A549 (cell line): ENCODE measurements around the gene DUSP2. TPM values are rescaled to one million over a fixed set of nuclear protein-coding genes. Genes with fewer than 3 reads are reported as not detected.

ENCODE experiments used
- ATAC-seq, 2 experiments: fragments of 200-7000 bp in 1 of 2; fragments of >200 bp in 1 of 2; cut with Nextera tagmentation in 1 of 2; cut with Tn5 transposase in 1 of 2; 3 replicates each; pipeline versions ENCODE4 v1.8.0 to v1.9.1; 2018 to 2020; ENCODE audit warnings: mild to moderate bottlenecking in 1 of 2, moderate library complexity in 1 of 2
- CTCF ChIA-PET: fragments of 300-600 bp; sonication (Branson Sonifier 250); formaldehyde crosslinking; extraction: SDS; loops from one replicate; lab custom pipeline; 2021; ENCODE audit warnings: antibody characterized with exemption, inconsistent platforms; lab: Yijun Ruan, JAX
- POLR2A ChIA-PET: fragments of 350-600 bp; formaldehyde crosslinking; extraction: SDS; loops from one replicate; lab custom pipeline; 2021; ENCODE audit warnings: antibody characterized with exemption, inconsistent platforms; lab: Yijun Ruan, JAX
- DNase-seq, 2 experiments: peaks; one replicate each; pipeline versions ENCODE4 v3.0.0 to v3.0.0-alpha.2; 2011 to 2016; ENCODE audit warnings: low read depth in 1 of 2, low spot score in 1 of 2
- FAIRE-seq: peaks from 2 replicates; lab custom pipeline; 2011; peaks lifted over from hg19 to GRCh38; lab: Jason Lieb, UNC
- H3K27ac ChIP-seq, 2 experiments: fragments of >200 bp; sonication (Bioruptor Twin); formaldehyde crosslinking; 3 replicates each; pipeline ENCODE4 v1.5.1; 2016 to 2017
- H3K4me1 ChIP-seq: fragments of >200 bp; sonication (Bioruptor Twin); formaldehyde crosslinking; 3 replicates; pipeline ENCODE4 v1.6.1; 2016
- H3K4me2 ChIP-seq: fragments of >200 bp; sonication (Bioruptor Twin); formaldehyde crosslinking; 3 replicates; pipeline ENCODE4 v1.6.1; 2016
- H3K4me3 ChIP-seq: fragments of >200 bp; sonication (Bioruptor Twin); formaldehyde crosslinking; 3 replicates; pipeline ENCODE4 v1.5.1; 2016
- H3K9me3 ChIP-seq: fragments of >200 bp; sonication (Bioruptor Twin); formaldehyde crosslinking; 3 replicates; pipeline ENCODE4 v1.6.1; 2016
- ATOH8 ChIP-seq: fragments of 250-450 bp; sonication (Bioruptor Pico); IDR thresholded peaks from 2 replicates; pipeline ENCODE4 v1.5.0; 2020; ENCODE audit warnings: low read depth, mild to moderate bottlenecking, moderate library complexity
- CHD2 ChIP-seq: fragments of 150-350 bp; IDR thresholded peaks from 2 replicates; pipeline ENCODE4 v1.6.1; 2014; ENCODE audit warnings: low read length; ENCODE audit not compliant: partially characterized antibody
- EHF ChIP-seq: fragments of 250-450 bp; sonication (Bioruptor Pico); IDR thresholded peaks from 2 replicates; pipeline ENCODE4 v1.5.0; 2020; ENCODE audit warnings: mild to moderate bottlenecking
- ELK1 ChIP-seq: fragments of 150-350 bp; IDR thresholded peaks from 2 replicates; pipeline ENCODE4 v1.6.1; 2014; ENCODE audit warnings: low read depth, mild to moderate bottlenecking, low read length
- ESRRA ChIP-seq: fragments of 150-350 bp; IDR thresholded peaks from 2 replicates; pipeline ENCODE4 v1.6.1; 2014; ENCODE audit warnings: mild to moderate bottlenecking, low read length, borderline replicate concordance
- FOSL2 ChIP-seq, 2 experiments: fragments of 450-650 bp in 1 of 2; fragments of >200 bp in 1 of 2; sonication (Bioruptor Twin) in 1 of 2; formaldehyde crosslinking; IDR thresholded peaks; 2 replicates each; pipeline versions ENCODE4 v1.5.0 to v1.6.1; 2016 to 2020; ENCODE audit warnings: mild to moderate bottlenecking in 1 of 2, moderate library complexity in 1 of 2
- FOXS1 ChIP-seq: fragments of 250-450 bp; sonication (Bioruptor Pico); IDR thresholded peaks from 2 replicates; pipeline ENCODE4 v1.5.0; 2020; ENCODE audit warnings: mild to moderate bottlenecking, moderate library complexity
- HDAC2 ChIP-seq: fragments of 200-600 bp; sonication (generic); IDR thresholded peaks from 2 replicates; pipeline ENCODE4 v1.6.1; 2016
- HES2 ChIP-seq: fragments of >200 bp; sonication (Bioruptor Twin); formaldehyde crosslinking; IDR thresholded peaks from 2 replicates; pipeline ENCODE4 v1.6.1; 2016
- HEYL ChIP-seq: fragments of 250-450 bp; sonication (Bioruptor Pico); IDR thresholded peaks from 2 replicates; pipeline ENCODE4 v1.8.0; 2021; ENCODE audit warnings: mild to moderate bottlenecking, moderate library complexity
- HMGXB4 ChIP-seq: fragments of 250-450 bp; sonication (Bioruptor Pico); IDR thresholded peaks from 2 replicates; pipeline ENCODE4 v1.5.0; 2021; ENCODE audit warnings: mild to moderate bottlenecking, moderate library complexity, borderline replicate concordance
- HOXA7 ChIP-seq: fragments of 250-450 bp; sonication (Bioruptor Pico); IDR thresholded peaks from 2 replicates; pipeline ENCODE4 v1.5.0; 2020; ENCODE audit warnings: mild to moderate bottlenecking, moderate library complexity
- HOXB5 ChIP-seq: fragments of 250-450 bp; sonication (Bioruptor Pico); IDR thresholded peaks from 2 replicates; pipeline ENCODE4 v1.5.0; 2020; ENCODE audit warnings: mild to moderate bottlenecking, moderate library complexity
- JUNB ChIP-seq: fragments of >200 bp; sonication (Bioruptor Twin); formaldehyde crosslinking; IDR thresholded peaks from 2 replicates; pipeline ENCODE4 v1.6.1; 2016
- MAZ ChIP-seq: fragments of 150-350 bp; IDR thresholded peaks from 2 replicates; pipeline ENCODE4 v1.6.1; 2014; ENCODE audit warnings: antibody characterized with exemption, low read depth, low read length, borderline replicate concordance
- NFE2L2 ChIP-seq: fragments of 150-350 bp; conservative IDR thresholded peaks from 2 replicates; pipeline ENCODE4 v1.6.1; 2014; ENCODE audit warnings: low read length
- RAD21 ChIP-seq, 2 experiments: fragments of >200 bp in 1 of 2; sonication (Bioruptor Twin) in 1 of 2; formaldehyde crosslinking in 1 of 2; IDR thresholded peaks in 1 of 2; conservative IDR thresholded peaks in 1 of 2; 2 replicates in 1 of 2; 3 replicates in 1 of 2; pipeline ENCODE4 v1.6.1; 2012 to 2018; ENCODE audit warnings: inconsistent platforms in 1 of 2
- REST ChIP-seq: fragments of 200-600 bp; sonication (generic); IDR thresholded peaks from 2 replicates; pipeline ENCODE4 v1.6.1; 2016; ENCODE audit warnings: antibody characterized with exemption, mild to moderate bottlenecking, moderate library complexity
- RFX5 ChIP-seq: fragments of 450-650 bp; IDR thresholded peaks from 2 replicates; pipeline ENCODE4 v1.7.1; 2014; ENCODE audit warnings: antibody characterized with exemption, mild to moderate bottlenecking, moderate library complexity
- SMC3 ChIP-seq: fragments of >200 bp; sonication (Bioruptor Twin); formaldehyde crosslinking; IDR thresholded peaks from 3 replicates; pipeline ENCODE4 v1.6.1; 2018; ENCODE audit warnings: inconsistent platforms
- USF2 ChIP-seq: fragments of 450-650 bp; IDR thresholded peaks from 2 replicates; pipeline ENCODE4 v1.6.1; 2014; ENCODE audit warnings: antibody characterized with exemption
- WGBS: methylation state at CpG from one replicate; pipeline ENCODE4 v1.1.6; 2017; ENCODE audit errors: missing lambda C conversion rate; 5-methylcytosine and 5-hydroxymethylcytosine counted together
- polyA plus RNA-seq, 4 experiments: library from polyadenylated mRNA; depleted of rRNA in 3 of 4; stranded (reverse); fragments of >200 nt; fragmentation: RNase III in 1 of 4; extraction: RNeasy Plus Mini Kit Qiagen cat#74134 plus additional on column Dnase treatment in 1 of 4; gene quantifications; 2 replicates in 3 of 4; 3 replicates in 1 of 4; pipeline ENCODE4 v1.2.3, GENCODE V29; 2011 to 2017

Gene DUSP2
- polyA plus RNA-seq, 2 of the 4 experiments (the other 2 are of a cell fraction) = 0.26 to 0.27 TPM

GRCh38 chr2:96170626-96171025 is 25.4 kb upstream of the DUSP2 start:
- TF ChIP-seq RFX5 (no peak), EHF (CRISPR knock-in tag) (no peak), USF2 (no peak)
- CTCF ChIA-PET = interaction anchor here (1.3 kb wide), 1 partner anchor 148 kb away, joined by 3 read pairs; no protein-coding TSS in a partner anchor
- POLR2A ChIA-PET = no interaction called here
- Histone ChIP-seq H3K4me3 (no peak overlapping the region), H3K4me2 (no peak overlapping the region), H3K4me1 (no peaks in the 10 kb centered on the region), H3K27ac (no peak overlapping the region), H3K9me3 (0 out of 3 replicates have a peak, but pooled peaks cover 4% of the 10 kb centered on the region)
- ATAC-seq = no peak
- no peak for DNase-seq
- WGBS = 73% methylated on average over 3 of the region's 3 CpGs
- no peak for FAIRE-seq

GRCh38 chr2:96169868-96170507 is 24.7 kb upstream of the DUSP2 start:
- DNase-seq (no peak), ATAC-seq (no peak), FAIRE-seq (no peak)
- 7% methylated on average over 2 of the region's 2 CpGs for WGBS
- H3K4me3 ChIP-seq = no peak overlapping the region
- CTCF ChIA-PET = no interaction called here
- POLR2A ChIA-PET = no interaction called here
- no peaks in the 10 kb centered on the region for H3K4me1 ChIP-seq
- H3K4me2 ChIP-seq = no peak overlapping the region
- TF ChIP-seq FOSL2 (IDR thresholded peaks at IDR 0.05) (no peak), FOSL2 (CRISPR knock-in tag; IDR thresholded peaks at IDR 0.05) (no peak), CHD2 (no peak), MAZ (no peak), HOXB5 (CRISPR knock-in tag) (no peak), RAD21 (conservative IDR thresholded peaks at IDR 0.05 in 1 of 2, IDR thresholded peaks at IDR 0.05 in 1 of 2) (no peak), REST (no peak), FOXS1 (CRISPR knock-in tag) (no peak), RFX5 (no peak), JUNB (no peak), HES2 (no peak), HOXA7 (CRISPR knock-in tag) (no peak), HMGXB4 (CRISPR knock-in tag) (no peak), ESRRA (no peak), HDAC2 (no peak), NFE2L2 (no peak), SMC3 (no peak), ELK1 (no peak), HEYL (CRISPR knock-in tag) (no peak), ATOH8 (no peak)
- no peak overlapping the region for H3K27ac ChIP-seq
- 0 out of 3 replicates have a peak, but pooled peaks cover 4% of the 10 kb centered on the region for H3K9me3 ChIP-seq
